Hematopoietic multipotent progenitor cell treated with erythropoietin and hydrocortisone succinate and interleukin-3 and kit ligand, for 17 days (in vitro differentiated cells): Measurements from ENCODE around the gene SEMA3A.
"Not testable (repeated sequence)": the region's sequence is repeated elsewhere in the genome, so short reads cannot be mapped to it uniquely, and the experiment has no call there.

ENCODE experiments used
- DNase-seq: peaks from one replicate; pipeline ENCODE4 v3.0.0-alpha.2; 2015; ENCODE audit warnings: low spot score

The SEMA3A gene

DNA sequence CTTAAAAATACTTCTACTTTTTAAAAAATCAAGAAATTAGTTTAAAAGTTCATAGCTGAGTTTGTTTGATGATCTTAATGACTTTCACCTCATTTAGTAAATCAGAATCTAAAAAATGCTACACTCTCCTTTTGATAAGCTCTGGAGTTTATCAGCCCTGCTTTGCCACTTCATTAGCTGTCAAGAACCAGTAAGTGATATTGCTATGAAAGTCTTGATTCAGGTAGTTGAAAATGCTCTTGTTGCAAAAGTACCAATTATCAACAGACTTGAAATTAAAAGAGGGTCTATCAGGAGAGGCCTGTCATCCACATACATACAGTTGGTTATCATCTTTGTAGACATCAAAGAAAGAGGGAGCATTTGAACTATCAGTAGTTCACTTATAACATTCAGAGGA lies 41.6 kb downstream of the SEMA3A start:
- DNase-seq, result no peak

DNA sequence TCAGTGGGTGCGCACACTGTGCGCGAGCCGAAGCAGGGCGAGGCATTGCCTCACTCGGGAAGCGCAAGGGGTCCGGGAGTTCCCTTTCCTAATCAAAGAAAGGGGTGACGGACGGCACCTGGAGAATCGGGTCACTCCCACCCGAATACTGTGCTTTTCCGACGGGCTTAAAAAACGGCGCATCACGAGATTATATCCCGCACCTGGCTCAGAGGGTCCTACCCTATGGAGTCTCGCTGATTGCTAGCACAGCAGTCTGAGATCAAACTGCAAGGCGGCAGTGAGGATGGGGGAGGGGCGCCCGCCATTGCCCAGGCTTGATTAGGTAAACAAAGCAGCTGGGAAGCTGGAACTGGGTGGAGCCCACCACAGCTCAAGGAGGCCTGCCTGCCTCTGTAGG lies 44.2 kb downstream of the SEMA3A start:
- not testable (repeated sequence) for DNase-seq

DNA sequence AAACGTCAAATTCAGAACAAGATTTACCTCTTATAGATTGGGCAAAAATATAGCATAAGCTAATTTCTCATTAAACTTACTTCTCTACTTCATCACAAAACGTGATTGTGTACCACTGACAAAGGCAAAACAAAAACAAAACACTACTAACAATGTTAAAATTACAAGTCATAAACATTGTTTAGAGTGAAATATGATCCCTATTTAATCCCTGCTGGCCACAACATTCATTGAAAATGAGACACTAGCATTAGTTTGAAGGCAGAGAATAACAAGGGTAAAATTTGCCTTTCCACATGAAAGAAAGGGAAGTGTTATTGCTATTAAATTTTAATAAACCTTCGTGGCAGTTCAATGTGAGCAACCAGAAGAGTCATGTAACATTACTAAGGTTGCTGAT lies 45.0 kb downstream of the SEMA3A start:
- DNase-seq, result no peak

DNA sequence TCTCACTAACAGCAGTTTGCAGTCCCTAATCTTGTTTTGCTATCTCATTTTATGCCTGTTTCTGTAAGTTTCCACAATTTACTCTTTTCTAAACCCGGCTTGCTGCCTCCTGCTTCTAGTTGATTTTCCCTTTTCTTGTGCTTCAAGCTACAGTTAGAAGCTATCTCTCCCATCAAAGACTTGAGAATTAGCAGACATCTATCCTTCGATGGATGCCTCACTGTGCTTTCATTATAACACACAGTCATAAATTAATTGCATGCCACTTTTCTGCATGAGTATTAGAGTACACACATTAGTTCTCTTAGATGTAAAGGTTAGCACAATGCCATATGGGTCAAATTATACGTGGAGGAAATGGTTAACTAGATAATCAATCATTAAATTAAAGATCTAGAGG lies 48.7 kb downstream of the SEMA3A start:
- DNase-seq, result no peak

DNA sequence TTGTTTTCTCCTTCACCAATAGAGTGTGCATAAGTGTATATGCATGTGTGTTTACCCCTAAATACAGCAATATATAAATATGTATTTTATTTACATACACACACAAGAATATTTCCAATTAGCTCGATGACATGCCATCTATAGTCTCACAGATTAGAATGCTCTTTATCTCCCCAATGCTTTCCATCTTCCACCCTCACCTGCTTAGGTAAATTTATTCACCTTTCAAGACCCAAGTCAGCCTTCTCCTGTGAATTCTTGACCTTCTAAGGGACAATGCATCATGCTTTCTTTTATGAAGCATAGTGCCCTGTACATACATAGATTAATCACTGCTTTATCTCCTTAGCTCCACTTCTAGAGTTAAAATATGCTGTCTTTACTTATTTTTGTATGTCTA lies 49.7 kb downstream of the SEMA3A start:
- no peak for DNase-seq

DNA sequence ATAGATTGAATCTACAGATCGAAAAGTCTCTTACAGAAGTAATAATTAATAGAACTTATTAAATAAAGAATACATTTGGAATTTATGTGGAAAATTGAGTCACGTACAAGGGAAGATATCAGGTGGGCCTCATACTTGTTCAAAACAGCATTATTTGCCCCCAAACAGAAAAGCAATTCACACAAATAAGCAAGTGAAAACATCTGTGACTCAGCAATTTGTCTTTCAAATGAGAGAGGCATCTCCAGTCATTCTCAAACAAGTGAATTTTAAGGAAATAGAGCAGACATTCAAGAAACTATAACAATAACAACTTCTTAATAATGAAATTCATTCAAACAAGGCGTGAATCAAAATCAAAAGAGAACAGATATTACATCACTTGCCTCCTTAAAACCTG lies 50.1 kb downstream of the SEMA3A start:
- DNase-seq, result no peak

DNA sequence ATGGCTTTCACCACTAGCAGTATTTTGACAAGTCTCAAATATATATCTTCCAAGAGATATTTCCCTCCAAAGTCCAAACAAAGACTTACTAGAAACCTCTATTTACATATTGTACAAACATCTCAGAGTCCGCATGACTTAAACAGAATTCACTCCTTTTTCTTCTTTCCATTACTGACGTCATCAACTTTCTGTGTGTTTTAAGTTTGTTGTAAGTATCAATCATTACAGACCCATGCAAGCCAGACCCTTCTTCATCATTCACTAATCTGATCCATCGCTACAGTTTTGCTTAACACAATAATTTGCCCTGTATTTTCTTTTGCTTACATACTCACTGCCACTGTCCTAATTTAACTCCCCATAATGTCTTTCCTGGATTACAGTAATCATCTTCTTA lies 51.9 kb downstream of the SEMA3A start:
- no peak for DNase-seq

DNA sequence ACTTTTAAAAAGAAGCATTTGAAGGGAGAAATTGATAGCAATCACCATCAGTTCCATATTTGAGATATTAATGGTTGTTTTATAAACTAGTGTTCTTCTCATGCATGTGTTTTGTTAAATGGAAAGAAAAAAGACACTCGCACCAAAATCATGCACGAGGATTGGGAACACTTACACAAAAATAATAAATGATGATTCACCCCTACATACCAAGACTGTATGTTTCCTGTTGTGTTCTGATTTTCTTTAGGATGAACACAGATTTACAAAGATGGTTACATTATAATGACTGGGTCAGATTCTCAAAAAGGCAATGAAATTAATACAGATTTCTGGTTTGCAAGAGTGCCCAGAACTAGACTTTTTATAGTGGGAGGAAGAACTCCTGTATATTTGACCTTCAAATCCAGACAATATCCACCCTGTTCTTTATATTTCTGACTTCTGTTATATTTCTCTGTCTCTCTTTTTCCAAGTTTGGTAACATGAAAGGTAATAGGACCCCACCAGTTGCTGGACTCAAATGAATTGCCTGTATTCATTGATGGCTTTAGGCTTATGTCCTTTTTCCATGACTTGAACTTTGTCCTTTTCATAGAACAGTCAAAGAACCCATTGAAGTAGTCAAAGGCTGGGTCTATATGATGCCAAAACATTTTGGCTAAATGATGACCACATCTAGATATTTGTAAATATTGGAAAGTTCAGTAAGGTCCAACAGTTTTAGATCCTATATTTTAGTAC lies 54.4 kb downstream of the SEMA3A start:
- DNase-seq, result no peak

DNA sequence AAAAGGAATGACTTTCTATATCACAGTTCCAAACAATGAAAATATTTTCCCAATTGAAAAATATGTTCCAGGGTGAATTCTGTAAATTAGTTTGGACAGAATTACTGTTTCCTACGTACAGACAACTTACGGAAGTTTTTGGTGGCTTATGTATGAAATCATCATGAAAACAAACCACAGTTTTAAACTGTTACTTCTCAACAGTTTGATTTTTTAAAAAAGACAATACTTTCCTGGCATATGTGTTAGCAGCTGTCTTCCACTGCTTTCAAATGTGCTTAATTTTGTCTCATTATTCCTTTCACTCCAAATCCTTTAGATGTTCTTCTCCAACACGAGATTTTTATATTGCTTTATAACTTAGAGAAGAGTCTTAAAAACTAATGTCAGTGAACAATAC lies 56.2 kb downstream of the SEMA3A start:
- no peak for DNase-seq

DNA sequence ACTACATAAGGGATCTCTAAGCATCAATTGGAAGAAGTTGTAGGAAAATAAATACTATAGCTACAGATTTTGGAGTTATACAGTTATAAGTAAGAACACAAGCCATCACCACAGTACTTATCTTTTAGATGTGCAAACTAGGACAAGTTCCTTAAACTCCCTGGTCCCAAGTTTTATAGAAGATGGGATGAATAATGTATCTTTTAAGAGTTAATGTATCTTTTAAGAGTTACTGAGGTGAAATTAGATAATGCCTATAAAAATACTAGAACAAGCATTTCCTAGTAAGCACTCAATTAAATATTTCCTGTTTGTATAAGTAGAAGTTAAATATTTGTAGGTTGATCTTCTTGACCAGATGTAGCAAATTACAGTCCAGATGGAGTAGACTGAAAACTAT lies 56.8 kb downstream of the SEMA3A start:
- no peak for DNase-seq

DNA sequence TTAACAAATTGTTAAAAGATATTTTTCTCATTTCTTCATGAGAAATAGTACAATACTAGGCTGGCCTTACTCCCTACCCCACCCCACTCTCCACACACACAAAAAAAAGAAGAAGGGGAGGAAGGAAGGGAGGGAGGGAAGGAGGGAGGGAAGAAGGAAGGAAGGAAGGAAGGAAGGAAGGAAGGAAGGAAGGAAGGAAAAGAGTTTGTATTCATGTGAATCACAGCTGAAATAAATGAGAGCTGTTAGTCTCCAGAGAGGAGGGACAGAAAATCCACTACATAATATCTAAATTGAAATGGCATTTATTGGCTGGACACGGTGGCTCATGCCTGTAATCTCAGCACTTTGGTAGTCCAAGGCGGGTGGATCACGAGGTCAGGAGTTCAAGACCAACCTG lies 57.8 kb downstream of the SEMA3A start:
- DNase-seq, result no peak

DNA sequence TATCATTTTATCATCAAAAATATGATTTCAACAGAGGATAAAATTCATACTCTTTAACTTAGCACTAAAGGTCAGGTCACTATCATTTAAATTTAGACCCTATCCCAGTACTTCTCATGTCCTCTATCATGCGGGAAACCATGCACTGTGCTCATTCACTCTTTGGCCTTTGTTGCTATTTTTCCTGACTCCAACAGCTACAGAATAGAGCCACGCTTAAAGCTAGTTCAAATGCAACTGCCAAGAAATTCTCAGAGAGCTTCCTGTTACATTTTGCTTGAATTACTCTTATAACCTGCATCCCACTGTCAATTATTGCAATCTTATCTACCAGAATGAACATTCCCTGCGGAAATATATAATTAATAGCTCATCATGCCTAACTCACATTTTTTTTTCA lies 58.3 kb downstream of the SEMA3A start:
- DNase-seq, result no peak

DNA sequence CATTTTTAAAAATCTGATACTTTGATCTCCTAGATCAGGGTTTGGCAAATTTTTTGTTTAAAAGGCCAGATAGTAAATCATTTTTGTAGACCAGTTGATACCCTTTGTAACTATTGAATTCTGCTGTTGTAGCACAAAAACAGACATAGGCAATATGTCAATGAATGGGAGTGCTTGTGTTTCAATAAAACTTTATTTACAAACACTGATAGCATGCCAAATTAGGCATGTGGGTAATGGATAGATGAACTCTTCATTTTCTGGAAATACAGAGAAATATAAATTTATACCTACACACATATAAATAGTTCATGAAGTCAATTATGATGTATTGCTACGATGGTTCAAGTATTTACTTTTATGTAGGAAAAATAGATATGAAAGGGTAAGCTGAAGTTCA lies 60.4 kb downstream of the SEMA3A start:
- no peak for DNase-seq

DNA sequence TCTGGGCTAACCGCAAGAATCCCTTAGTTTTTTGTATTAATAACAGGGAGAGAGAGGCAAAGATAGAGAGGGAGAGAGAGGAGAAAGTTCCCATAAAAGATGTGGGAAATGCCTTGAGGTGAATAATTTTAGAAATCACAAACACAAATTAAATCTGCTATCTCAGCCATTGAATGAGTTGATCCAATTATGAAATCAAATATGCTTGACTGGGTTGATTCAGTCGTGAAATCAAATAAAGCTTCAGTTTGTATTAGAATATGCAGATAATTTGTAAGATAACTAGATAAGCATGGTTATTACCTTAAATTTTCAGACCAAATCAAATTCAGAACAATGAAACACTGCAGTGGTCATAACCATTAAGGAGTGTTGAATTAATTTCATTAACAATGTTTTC lies 68.9 kb downstream of the SEMA3A start:
- no peak for DNase-seq

DNA sequence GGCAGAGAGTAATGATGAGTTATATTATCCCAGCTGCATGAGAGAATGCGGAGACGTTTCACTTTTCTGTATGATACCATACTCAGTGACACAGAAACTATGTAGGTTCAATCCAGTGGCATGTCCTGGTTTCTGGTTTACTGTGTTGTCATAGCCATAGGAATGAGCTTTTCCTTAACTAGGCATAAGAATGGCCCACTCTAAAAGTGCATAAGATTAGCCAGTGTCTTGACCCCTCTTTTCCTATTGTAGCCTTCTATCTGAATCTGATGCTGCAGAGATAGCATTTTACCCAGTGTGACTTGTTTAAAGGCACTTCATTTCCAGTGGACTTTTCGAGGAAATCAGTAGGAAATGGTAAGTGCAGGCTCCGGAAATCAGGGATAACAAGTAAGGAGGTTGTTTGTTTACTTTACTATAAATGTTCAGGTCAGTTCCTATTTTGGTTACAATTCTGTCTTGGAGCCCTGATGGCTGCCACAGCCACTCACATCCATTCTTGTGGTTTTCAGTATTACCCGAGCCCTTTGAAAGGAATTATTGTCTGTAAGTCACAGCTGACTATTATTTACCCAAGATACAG lies 70.5 kb downstream of the SEMA3A start:
- no peak for DNase-seq

DNA sequence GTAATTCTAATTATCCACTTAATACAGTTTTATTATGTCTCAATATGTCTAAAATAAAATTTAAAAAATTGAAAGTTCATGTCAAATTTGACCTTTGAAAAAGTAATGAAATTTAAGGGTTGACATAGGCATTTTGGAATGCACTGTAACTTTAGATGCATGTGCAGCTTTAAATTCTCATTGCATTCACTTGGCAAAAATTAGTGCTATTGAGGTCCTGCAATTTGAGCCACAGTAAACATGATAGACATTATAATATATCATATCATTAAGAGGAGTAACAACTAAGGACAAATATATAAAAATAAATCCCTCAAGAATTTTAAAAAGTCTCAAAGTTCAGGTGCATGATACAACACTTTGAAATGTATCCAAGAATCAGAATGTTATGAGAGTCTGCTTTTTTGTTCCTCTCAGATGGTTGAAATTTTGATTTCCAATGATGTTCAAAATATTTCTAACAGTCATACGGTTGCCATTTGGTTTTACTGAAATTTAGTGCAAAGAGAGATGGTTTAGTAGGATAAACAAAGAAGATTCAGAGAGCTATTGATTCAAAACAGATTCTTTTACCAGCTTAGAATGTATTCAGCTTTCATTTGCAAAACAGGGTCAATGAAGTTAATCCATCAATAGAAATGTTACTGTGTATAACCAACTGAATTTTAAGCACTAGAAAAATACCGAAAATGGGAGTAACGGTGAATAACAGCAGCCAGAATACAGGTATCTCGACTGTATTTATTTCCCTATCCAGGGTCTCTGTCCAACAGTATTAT lies 71.8 kb downstream of the SEMA3A start:
- no peak for DNase-seq

DNA sequence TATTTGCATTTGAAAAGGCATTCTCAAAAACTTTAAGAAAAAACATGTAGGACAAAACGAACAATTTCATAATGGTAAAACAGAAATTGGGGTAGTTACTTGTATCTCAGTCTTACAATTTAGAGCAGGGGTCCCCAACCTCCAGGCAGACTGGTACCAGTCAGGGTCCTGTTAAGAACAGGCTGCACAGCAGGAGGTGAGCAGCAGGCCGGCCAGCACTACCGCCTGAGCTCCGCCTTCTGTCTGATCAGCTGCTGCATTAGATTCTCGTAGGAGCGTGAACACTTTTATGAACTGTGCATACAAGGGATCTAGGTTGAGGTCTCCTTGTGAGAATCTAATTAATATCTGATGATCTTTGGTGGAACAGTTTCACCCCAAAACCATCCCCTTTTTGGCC lies 77.3 kb downstream of the SEMA3A start:
- DNase-seq, result no peak

DNA sequence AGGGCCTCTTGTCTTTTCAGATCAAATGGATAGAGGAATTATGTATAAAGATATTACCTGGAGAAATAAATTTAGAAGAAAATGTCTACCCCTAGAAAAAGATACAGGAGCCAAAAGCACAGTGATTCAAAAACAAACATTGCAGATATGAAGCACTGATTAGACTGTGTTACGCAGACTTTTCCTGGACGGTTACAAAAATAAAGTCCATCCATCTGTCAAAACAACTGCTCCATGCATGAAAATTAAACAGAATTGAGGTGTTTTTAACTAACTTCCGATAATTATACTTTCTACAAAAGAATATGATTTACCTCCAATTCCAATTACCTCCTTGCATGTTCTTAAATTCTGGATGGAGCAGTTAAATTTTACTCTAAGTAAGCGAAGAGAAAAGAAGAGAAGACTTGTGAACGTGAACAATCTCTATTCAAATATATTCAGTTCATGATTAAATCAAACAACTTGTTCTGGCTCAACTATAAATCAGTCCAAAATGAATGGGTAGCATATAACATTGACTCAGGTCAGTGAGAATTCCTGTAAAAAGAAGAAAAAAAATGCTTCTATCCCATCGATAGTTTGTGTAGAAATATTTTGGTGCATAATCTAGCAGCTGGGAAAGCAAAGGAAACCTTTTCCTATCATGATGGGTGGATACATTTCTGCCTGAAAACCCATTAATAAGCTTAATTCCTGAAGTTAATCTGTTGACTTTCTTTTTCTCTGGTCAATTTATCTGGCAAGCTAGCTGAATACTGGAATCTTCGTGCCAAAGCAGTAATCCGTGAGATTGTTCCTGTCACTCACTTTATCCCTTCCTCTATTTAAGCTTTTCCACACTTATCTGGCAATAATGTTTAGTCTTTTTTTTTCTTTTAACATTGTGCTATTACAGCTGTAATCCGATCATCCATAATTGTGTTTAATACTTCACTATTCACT lies 80.4 kb downstream of the SEMA3A start:
- no peak for DNase-seq

DNA sequence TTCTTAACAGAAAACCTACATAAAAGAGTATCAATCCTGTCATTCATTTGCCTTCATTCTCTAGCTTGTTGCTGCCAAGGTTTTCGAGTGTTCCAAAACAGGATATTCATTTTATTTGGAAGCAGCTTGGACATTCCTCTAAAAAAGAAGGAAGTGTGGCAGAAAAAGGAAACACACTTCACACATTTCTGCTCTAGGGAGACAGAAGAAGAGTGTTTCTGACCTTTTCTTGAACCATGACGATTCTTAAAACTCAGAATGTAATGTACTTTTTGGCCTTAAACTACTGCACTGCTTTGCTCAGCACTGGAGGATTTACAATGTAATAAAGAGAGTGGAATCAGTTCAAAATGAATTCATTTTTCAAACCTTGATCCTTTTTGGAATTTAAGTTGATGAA lies 81.3 kb downstream of the SEMA3A start:
- no peak for DNase-seq

DNA sequence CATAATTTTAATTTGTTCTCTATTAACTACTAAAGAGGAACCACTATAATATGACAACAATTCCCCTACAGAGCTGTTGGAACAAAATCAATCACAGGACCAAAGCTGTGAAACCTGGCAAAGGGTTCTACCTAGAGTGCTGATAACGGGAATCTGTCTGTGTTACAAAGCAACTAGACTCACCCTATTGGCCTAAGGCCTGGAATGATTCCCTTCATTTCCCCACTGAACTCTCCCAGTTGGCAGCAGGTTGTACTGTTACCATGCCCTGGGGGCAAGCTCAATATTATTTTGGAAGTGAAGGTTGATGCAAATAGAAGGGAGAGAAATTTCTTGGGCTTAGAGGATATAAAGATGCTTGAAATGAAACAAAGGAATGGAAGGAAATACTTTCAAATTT lies 81.8 kb downstream of the SEMA3A start:
- DNase-seq, result no peak

DNA sequence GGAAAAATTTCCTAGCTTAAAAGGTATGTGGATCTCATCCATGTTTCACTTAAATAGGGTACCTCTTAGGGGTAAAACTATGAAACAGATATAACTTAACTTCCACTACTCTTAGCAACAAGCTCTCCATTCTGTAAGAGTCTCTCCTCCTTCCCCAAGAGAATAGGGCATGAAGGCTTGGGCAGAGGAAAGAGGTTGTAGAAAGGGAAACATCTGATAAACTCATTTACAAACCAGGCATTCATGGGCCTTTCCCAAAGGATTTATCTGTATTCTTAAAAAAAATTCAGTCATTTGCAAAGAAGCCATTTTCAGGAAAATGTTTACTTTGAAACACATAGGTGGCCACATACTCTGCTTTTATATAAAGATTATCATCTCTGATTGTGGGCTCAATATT lies 82.7 kb downstream of the SEMA3A start:
- DNase-seq, result no peak

DNA sequence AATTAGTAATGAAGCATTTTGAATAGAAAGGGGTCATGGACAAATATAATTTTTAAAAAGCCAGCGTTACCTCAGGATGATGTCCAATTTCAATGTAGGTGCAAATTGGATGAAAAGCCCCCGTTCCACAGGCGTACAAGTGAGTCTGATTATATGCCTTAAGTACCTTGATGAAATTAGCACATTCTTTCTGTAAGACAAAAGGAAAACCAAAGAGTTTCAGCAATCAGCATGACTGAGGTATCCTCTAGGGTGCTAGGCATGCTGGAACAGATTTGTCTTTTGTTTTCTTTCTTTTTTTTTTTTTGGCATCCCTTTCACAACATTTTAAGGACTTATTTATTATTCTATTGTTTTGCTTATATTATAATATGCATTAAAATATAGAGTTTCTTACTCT lies 84.2 kb downstream of the SEMA3A start:
- no peak for DNase-seq
